HepG2 (cell line): ENCODE measurements around the gene IL31. TPM values are rescaled to one million over a fixed set of nuclear protein-coding genes. Genes with fewer than 3 reads are reported as not detected.

Experiments
- ATAC-seq: fragments of 200-7000 bp; cut with Tn5 transposase; 3 replicates; pipeline ENCODE4 v1.9.1; 2020; ENCODE audit warnings: mild to moderate bottlenecking, moderate library complexity
- BruUV-seq: library from RNA; stranded (reverse); fragments of 400-500 nt; replicated peaks from 2 replicates; lab custom pipeline; 2021; lab: Mats Ljungman, UMichigan
- CTCF ChIA-PET: fragments of 300-600 bp; formaldehyde crosslinking; extraction: SDS; loops from one replicate; lab custom pipeline; 2021; ENCODE audit warnings: low total read pairs, inconsistent platforms, low intra/inter-chr PET ratio; lab: Yijun Ruan, JAX
- POLR2A ChIA-PET: fragments of 350-600 bp; sonication (Branson Sonifier 250); formaldehyde crosslinking; loops from one replicate; lab custom pipeline; 2020; ENCODE audit warnings: antibody characterized with exemption, inconsistent platforms; lab: Yijun Ruan, JAX
- DNase-seq: peaks from one replicate; pipeline ENCODE4 v3.0.0-alpha.2; 2015; ENCODE audit warnings: low spot score
- FAIRE-seq: peaks from 3 replicates; lab custom pipeline; 2011; peaks lifted over from hg19 to GRCh38; lab: Jason Lieb, UNC
- H2AFZ ChIP-seq: one replicate; pipeline ENCODE4 v1.6.1; 2011; ENCODE audit warnings: low read length, inconsistent platforms
- H3K27ac ChIP-seq: fragments of 300-600 bp; 3 replicates; pipeline ENCODE4 v1.8.0; 2011; ENCODE audit warnings: mixed run types, mild to moderate bottlenecking, mixed read lengths, low read length, inconsistent platforms; ENCODE audit not compliant: insufficient read depth; ENCODE audit errors: extremely low read length
- H3K27me3 ChIP-seq, 2 experiments: fragments of 200-600 bp in 1 of 2; 2 replicates in 1 of 2; 3 replicates in 1 of 2; pipeline versions ENCODE4 v1.6.0 to v1.8.0; 2011; ENCODE audit warnings: low read length in 2 of 2, mild to moderate bottlenecking in 2 of 2, moderate library complexity in 2 of 2, inconsistent platforms in 1 of 2; ENCODE audit not compliant: insufficient read depth in 2 of 2, control insufficient read depth in 1 of 2
- H3K36me3 ChIP-seq, 2 experiments: fragments of 200-600 bp in 1 of 2; replicated peaks in 1 of 2; 2 replicates in 1 of 2; 3 replicates in 1 of 2; pipeline versions ENCODE4 v1.5.1 to v1.8.0; 2011; ENCODE audit warnings: low read length in 2 of 2, inconsistent platforms in 1 of 2; ENCODE audit not compliant: insufficient read depth in 2 of 2, control insufficient read depth in 1 of 2
- H3K4me1 ChIP-seq: 2 replicates; pipeline ENCODE4 v1.5.1; 2012; ENCODE audit warnings: low read length, inconsistent platforms; ENCODE audit not compliant: insufficient read depth
- H3K4me2 ChIP-seq: 2 replicates; pipeline ENCODE4 v1.6.0; 2011; ENCODE audit warnings: low read depth, low read length, inconsistent platforms
- H3K4me3 ChIP-seq, 3 experiments: fragments of 200-600 bp in 1 of 3; sonication (generic), shearing (Covaris generic) in 1 of 3; replicated peaks in 1 of 3; 2 replicates each; pipeline ENCODE4 v1.5.1; 2011 to 2016; ENCODE audit warnings: low read length in 3 of 3, inconsistent platforms in 2 of 3, low read depth in 2 of 3, mild to moderate bottlenecking in 2 of 3, control low read depth in 1 of 3, mixed read lengths in 1 of 3; ENCODE audit not compliant: insufficient read depth in 1 of 3
- H3K79me2 ChIP-seq: one replicate; pipeline ENCODE4 v1.6.1; 2011; ENCODE audit warnings: low read length, inconsistent platforms; ENCODE audit not compliant: insufficient read depth
- H3K9ac ChIP-seq: 2 replicates; pipeline ENCODE4 v1.6.0; 2011; ENCODE audit warnings: mild to moderate bottlenecking, low read depth, low read length, inconsistent platforms; ENCODE audit not compliant: insufficient read depth
- H3K9me3 ChIP-seq: 2 replicates; pipeline ENCODE4 v1.5.1; 2012; ENCODE audit warnings: mild to moderate bottlenecking, low read length
- H4K20me1 ChIP-seq: 2 replicates; pipeline ENCODE4 v1.6.0; 2011; ENCODE audit warnings: inconsistent platforms, mild to moderate bottlenecking, low read length, moderate library complexity; ENCODE audit not compliant: insufficient read depth
- ARNTL ChIP-seq: sonication (generic); formaldehyde crosslinking; IDR thresholded peaks from 2 replicates; pipeline ENCODE4 v1.4.0; 2020; ENCODE audit warnings: mild to moderate bottlenecking, missing genetic modification reagents
- ATF7-NPFF ChIP-seq: sonication (generic); formaldehyde crosslinking; IDR thresholded peaks from 2 replicates; pipeline ENCODE4 v1.8.1; 2023; ENCODE audit warnings: mild to moderate bottlenecking, low read depth, missing genetic modification reagents, moderate library complexity
- HOXA7 ChIP-seq: sonication (generic); formaldehyde crosslinking; IDR thresholded peaks from 2 replicates; pipeline ENCODE4 v1.8.1; 2022; ENCODE audit warnings: mild to moderate bottlenecking, missing genetic modification reagents, moderate library complexity
- SNAPC2 ChIP-seq: sonication (generic); formaldehyde crosslinking; IDR thresholded peaks from 2 replicates; pipeline ENCODE4 v1.8.1; 2022; ENCODE audit warnings: mild to moderate bottlenecking, missing genetic modification reagents
- ZFP1 ChIP-seq: IDR thresholded peaks from 2 replicates; pipeline ENCODE4 v1.6.1; 2016
- ZNF225 ChIP-seq: sonication (generic); formaldehyde crosslinking; IDR thresholded peaks from 2 replicates; pipeline ENCODE4 v1.4.0; 2020; ENCODE audit warnings: mild to moderate bottlenecking, missing genetic modification reagents
- ZNF263 ChIP-seq: sonication (generic); formaldehyde crosslinking; IDR thresholded peaks from 2 replicates; pipeline ENCODE4 v1.4.0; 2020; ENCODE audit warnings: missing genetic modification reagents
- ZNF589 ChIP-seq: sonication (generic); formaldehyde crosslinking; conservative IDR thresholded peaks from 2 replicates; pipeline ENCODE4 v1.8.0; 2022; ENCODE audit warnings: mild to moderate bottlenecking, moderate library complexity, missing genetic modification reagents
- ZNF713 ChIP-seq: sonication (generic); formaldehyde crosslinking; IDR thresholded peaks from 2 replicates; pipeline ENCODE4 v1.4.0; 2020; ENCODE audit warnings: mild to moderate bottlenecking, missing genetic modification reagents
- ZNF75D ChIP-seq: sonication (generic); formaldehyde crosslinking; IDR thresholded peaks from 2 replicates; pipeline ENCODE4 v1.8.1; 2023; ENCODE audit warnings: missing genetic modification reagents, mild to moderate bottlenecking, borderline replicate concordance
- ZSCAN30 ChIP-seq: sonication (generic); formaldehyde crosslinking; IDR thresholded peaks from 2 replicates; pipeline ENCODE4 v1.5.0; 2020; ENCODE audit warnings: mild to moderate bottlenecking, missing genetic modification reagents
- ZSCAN31 ChIP-seq: sonication (generic); formaldehyde crosslinking; IDR thresholded peaks from 2 replicates; pipeline ENCODE4 v1.5.0; 2020; ENCODE audit warnings: low read depth, mild to moderate bottlenecking, missing genetic modification reagents
- WGBS: methylation state at CpG from one replicate; pipeline ENCODE4 v1.1.6; 2017; ENCODE audit warnings: low lambda C conversion rate; 5-methylcytosine and 5-hydroxymethylcytosine counted together
- in situ Hi-C: cut with HindIII; loops from 2 replicates; pipeline ENCODE4 v1.10.0; 2017; ENCODE audit warnings: low pct_unique_long_range_greater_than_20kb; ENCODE audit not compliant: extremely low pct_ligation_motif_present
- intact Hi-C: fragments of 100-400 bp; cut with micrococcal nuclease; formaldehyde crosslinking; loops from one replicate; pipeline ENCODE4 v1.10.0; 2022; ENCODE audit not compliant: unreplicated experiment
- polyA plus RNA-seq, 8 experiments: library from polyadenylated mRNA; depleted of rRNA in 3 of 8; stranded (reverse) in 7 of 8; unstranded in 1 of 8; fragments of >200 nt; fragmentation: Illumina TruSeq in 4 of 8; extraction: Trizol in 4 of 8; gene quantifications; 2 replicates each; pipeline versions ENCODE4 v1.2.1 to v1.2.3, GENCODE V29; 2011 to 2016; ENCODE audit warnings: low read depth in 4 of 8, missing spikeins in 1 of 8, mixed read lengths in 1 of 8; ENCODE audit not compliant: insufficient read depth in 1 of 8
- total RNA-seq, 5 experiments: library from RNA; depleted of rRNA; stranded (reverse); fragments of >200 nt; fragmentation: Illumina TruSeq; extraction: Trizol; gene quantifications; 2 replicates each; pipeline ENCODE4 v1.2.3, GENCODE V29; 2016; ENCODE audit warnings: low read depth in 1 of 5
- TF ChIP-seq, protein P1 (sequence below): IDR thresholded peaks from 2 replicates; pipeline ENCODE4 v1.6.1; 2016; ENCODE audit warnings: missing genetic modification reagents, missing compliant biosample characterization

IL31 gene
- total and polyA plus RNA-seq, 2 of the 13 experiments (the other 11 are each of a cell fraction or from before 2014, with no cell fraction given) = not detected

DNA sequence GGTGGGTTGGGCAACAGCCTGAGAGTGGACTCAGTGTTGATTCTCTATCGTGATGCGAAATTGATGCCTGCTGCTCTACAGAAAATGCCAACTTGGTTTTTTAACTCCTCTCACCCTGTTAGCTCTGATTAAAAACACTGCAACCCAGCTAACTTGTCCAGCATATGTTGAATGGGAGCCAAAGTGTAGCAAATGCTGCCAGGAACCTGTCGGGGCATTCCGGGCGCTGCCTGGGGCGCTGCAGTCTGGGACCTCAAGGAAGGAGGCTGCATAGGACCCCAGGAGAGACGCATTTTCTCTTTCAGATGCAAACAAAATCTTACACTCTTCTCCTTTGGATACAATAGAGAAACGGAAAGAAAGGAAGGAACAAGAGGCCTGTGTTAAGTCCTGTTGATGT is 33.4 kb upstream of the IL31 start:
- in situ Hi-C loops (no loop called here), intact Hi-C loops (no loop called here)
- peaks cover 8% of the 10 kb centered on the region; the same call in 1 of the 2 replicates for H3K4me1 ChIP-seq
- H3K27me3 ChIP-seq = peaks cover 6 to 27% of the 10 kb centered on the region in 2 experiments
- no peak overlapping the region for H3K4me2 ChIP-seq
- 0 out of 2 replicates have a peak, but pooled peaks cover 2% of the 10 kb centered on the region for H4K20me1 ChIP-seq
- ChIA-PET POLR2A (interaction anchor here (1.6 kb wide), 1 partner anchor 18 kb away, joined by 3 read pairs; no protein-coding TSS in a partner anchor), CTCF (no interaction called here)
- WGBS = 95% methylated on average over 8 of the region's 8 CpGs
- DNase-seq (no peak), FAIRE-seq (no peak), ATAC-seq (no peak)
- no peak overlapping the region for H3K4me3 ChIP-seq
- H3K27ac ChIP-seq = no peak overlapping the region
- BruUV-seq = no TSS peak
- peaks cover 12 to 32% of the 10 kb centered on the region in 2 experiments for H3K36me3 ChIP-seq
- no peaks in the 10 kb centered on the region for H3K79me2 ChIP-seq
- H2AFZ ChIP-seq = no peak overlapping the region
- TF ChIP-seq, protein P1, sequence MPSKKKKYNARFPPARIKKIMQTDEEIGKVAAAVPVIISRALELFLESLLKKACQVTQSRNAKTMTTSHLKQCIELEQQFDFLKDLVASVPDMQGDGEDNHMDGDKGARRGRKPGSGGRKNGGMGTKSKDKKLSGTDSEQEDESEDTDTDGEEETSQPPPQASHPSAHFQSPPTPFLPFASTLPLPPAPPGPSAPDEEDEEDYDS (CRISPR knock-in tag) = no peak
- TF ChIP-seq ZNF225 (CRISPR knock-in tag) (no peak), HOXA7 (no peak), ZNF713 (CRISPR knock-in tag) (no peak), ZSCAN30 (CRISPR knock-in tag) (no peak), ZNF589 (CRISPR knock-in tag) (no peak), ZNF263 (CRISPR knock-in tag) (no peak), ATF7-NPFF (CRISPR knock-in tag) (no peak), SNAPC2 (no peak), ZNF75D (CRISPR knock-in tag) (no peak), ZFP1 (no peak), ARNTL (CRISPR knock-in tag) (no peak), ZSCAN31 (no peak)
- no peak overlapping the region for H3K9ac ChIP-seq
- no peaks in the 10 kb centered on the region for H3K9me3 ChIP-seq
